Vagina (tissue), 2 donors: ENCODE data around the gene WNT7B.

Source experiments
- CTCF ChIP-seq, 3 experiments: fragments of 450-650 bp in 2 of 3; fragments of 200-600 bp in 1 of 3; sonication (generic) in 1 of 3; IDR thresholded peaks; one replicate each; pipeline ENCODE4 v1.5.1; 2017 to 2019; ENCODE audit warnings: antibody characterized with exemption in 3 of 3, mild to moderate bottlenecking in 2 of 3, moderate library complexity in 2 of 3
- POLR2A ChIP-seq, 2 donors: fragments of 450-650 bp; IDR thresholded peaks; one replicate each; pipeline ENCODE4 v1.6.1; 2017; ENCODE audit warnings: antibody characterized with exemption in 2 of 2, mild to moderate bottlenecking in 2 of 2, moderate library complexity in 2 of 2
- POLR2AphosphoS5 ChIP-seq, 2 donors: sonication (generic); formaldehyde crosslinking; IDR thresholded peaks; one replicate each; pipeline ENCODE4 v1.9.0; 2017; ENCODE audit warnings: antibody characterized with exemption in 2 of 2, mild to moderate bottlenecking in 2 of 2, low read depth in 1 of 2; ENCODE audit not compliant: insufficient read depth in 1 of 2

- TF ChIP-seq CTCF (IDR thresholded peaks at IDR 0.05) (no peak), POLR2AphosphoS5 (IDR thresholded peaks at IDR 0.05; ENCODE audit: insufficient read depth in 1 of 2, low read depth in 1 of 2) (no peak), POLR2A (IDR thresholded peaks at IDR 0.05) (no peak)
These were observed at the start of gene WNT7B for GRCh38 chr22:45977003-45977411.
